ENCODE results near the gene BCL2L2. TPM values are rescaled to one million over a fixed set of nuclear protein-coding genes. Genes with fewer than 3 reads are reported as not detected.

The BCL2L2 gene
- total RNA-seq, 1 donor from 2014 or later = 49.2 TPM

GRCh38 chr14:23357261-23357660, 50.6 kb downstream of the BCL2L2 start:
- H3K9me3 ChIP-seq = no peaks in the 10 kb centered on the region
- peaks cover 2 to 10% of the 10 kb centered on the region in 2 donors for H3K4me1 ChIP-seq
- TF ChIP-seq CTCF (IDR thresholded peaks at IDR 0.05) = no peak
- no peak overlapping the region for H3K27ac ChIP-seq
- intact Hi-C loops (cut with DNase I) = no loop called here
- no peaks in the 10 kb centered on the region for H3K27me3 ChIP-seq
- H3K36me3 ChIP-seq = peaks cover 12 to 17% of the 10 kb centered on the region in 2 donors
- peak in 1 of 2 donors; percentile 57 for DNase-seq (ENCODE audit: low spot score in 2 of 2)
- no peak overlapping the region for H3K4me3 ChIP-seq

DNA sequence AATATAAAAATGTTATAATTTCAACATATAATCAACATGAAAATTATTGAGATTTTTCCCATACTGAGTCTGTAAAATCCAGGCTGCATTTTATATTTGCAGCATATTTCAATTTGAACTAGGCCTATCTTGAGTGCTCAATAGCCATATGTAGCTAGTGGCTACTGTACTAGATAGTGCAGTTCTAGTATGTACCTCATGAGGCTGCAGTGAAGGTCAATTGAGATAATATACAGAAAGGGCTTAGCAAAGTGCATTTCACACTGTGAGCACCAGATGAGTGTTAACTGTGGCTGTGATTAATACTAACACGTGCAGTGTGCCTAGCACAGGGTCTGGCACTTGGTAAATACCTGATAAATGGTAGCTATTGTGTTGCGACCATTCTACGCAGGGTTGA, 51.4 kb downstream of the BCL2L2 start:
- peaks cover 2 to 10% of the 10 kb centered on the region in 2 donors for H3K4me1 ChIP-seq
- no peak overlapping the region for H3K4me3 ChIP-seq
- intact Hi-C loops (cut with DNase I) = no loop called here

DNA sequence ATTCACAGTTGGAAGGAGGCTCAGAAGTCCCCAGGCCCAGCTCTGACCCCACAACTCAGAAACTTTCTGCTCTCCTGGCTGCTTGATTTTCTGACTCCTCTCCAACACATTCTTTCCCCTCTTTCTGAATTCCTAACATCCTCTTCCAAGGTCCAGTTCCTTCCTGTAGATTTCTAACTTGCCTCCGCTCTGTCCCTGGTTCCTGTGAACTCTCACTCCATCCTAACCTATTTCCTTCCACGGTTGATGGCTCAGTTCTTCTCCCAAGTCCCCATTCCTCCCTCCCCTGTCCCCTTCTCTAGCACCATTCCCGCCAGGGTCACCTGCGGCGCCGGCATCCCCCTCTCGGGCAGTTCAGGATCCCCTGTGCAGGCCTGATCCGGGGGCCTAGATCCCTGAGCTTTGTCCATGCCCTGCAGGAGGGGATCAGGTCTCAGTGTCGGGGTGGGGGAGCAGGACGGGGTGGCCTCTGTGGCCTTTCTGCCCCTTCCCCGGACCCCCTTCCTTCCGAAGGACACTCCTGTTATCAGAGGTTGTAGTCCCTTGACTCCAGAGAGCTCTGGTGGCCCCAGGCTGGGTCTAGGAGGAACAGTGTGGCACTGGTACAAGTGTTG, 52.0 kb downstream of the BCL2L2 start:
- intact Hi-C loops (cut with DNase I) = no loop called here
- Histone ChIP-seq H3K27ac (peak overlapping the region in 1 of 2 donors; percentile 16), H3K4me1 (peaks cover 2 to 9% of the 10 kb centered on the region in 2 donors), H3K9me3 (no peaks in the 10 kb centered on the region), H3K4me3 (no peak overlapping the region), H3K36me3 (peaks cover 12 to 17% of the 10 kb centered on the region in 2 donors), H3K27me3 (no peaks in the 10 kb centered on the region)
- TF ChIP-seq CTCF (IDR thresholded peaks at IDR 0.05) = no peak
- DNase-seq (ENCODE audit: low spot score in 2 of 2) = no peak

More for the DNA sequence above, 51.4 kb downstream of the BCL2L2 start:
- Histone ChIP-seq H3K9me3 (no peaks in the 10 kb centered on the region), H3K36me3 (peaks cover 12 to 17% of the 10 kb centered on the region in 2 donors), H3K27me3 (no peaks in the 10 kb centered on the region), H3K27ac (no peak overlapping the region)
- no peak for TF ChIP-seq CTCF (IDR thresholded peaks at IDR 0.05)
- DNase-seq (ENCODE audit: low spot score in 2 of 2) = no peak

- peak in 1 of 2 donors; percentile 47 for DNase-seq (ENCODE audit: low spot score in 2 of 2)
- H3K27me3 ChIP-seq = no peaks in the 10 kb centered on the region
These were observed 52.6 kb downstream of the BCL2L2 start for GRCh38 chr14:23359167-23359626.

DNA sequence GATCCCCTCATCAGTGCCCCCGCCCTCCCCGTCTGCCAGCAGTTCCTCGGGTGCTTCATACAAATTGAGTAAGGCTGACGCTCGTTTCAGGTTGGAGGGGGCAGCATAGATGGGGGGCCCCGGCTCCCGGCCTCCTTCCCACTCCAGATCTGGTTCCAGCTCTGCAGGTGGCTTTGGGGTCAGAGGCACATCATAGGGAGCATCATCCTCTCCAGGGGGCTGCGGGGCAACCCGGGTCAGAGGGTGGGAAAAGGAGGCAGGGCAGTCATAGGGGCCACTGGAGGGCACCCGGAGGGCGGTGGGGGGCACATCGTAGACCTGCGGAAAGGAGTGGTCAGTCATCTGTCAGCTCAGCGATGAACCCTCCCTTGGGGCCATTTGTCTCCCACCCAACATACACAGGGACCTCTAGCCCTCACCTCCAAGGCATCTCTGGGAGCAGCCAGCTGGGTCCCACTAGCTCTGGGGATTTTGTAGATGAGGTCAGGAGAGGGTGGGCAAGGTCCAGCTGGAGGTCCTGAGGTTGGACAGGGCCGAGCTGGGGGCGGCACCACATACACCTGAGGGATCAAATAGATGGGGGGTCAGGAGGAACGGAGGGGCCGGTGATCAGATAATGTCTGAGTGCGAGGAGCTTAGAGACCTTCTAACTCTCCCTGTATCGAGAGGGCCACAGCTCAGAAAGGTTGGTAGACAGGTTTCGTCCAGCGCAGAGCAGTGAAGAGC, 53.3 kb downstream of the BCL2L2 start:
- intact Hi-C loops (cut with DNase I) = loop anchor here (10.0 kb wide), 2 partner anchors 195 to 1075 kb away; partner anchors contain the start of genes THTPA and ZFHX2
- DNase-seq (ENCODE audit: low spot score in 2 of 2) = peak in 1 of 2 donors; percentile 60
- Histone ChIP-seq H3K36me3 (peaks cover 12 to 17% of the 10 kb centered on the region in 2 donors), H3K27ac (peak overlapping the region in 1 of 2 donors; percentile 4), H3K4me1 (peaks cover 5 to 14% of the 10 kb centered on the region in 2 donors), H3K9me3 (no peaks in the 10 kb centered on the region), H3K27me3 (no peaks in the 10 kb centered on the region), H3K4me3 (no peak overlapping the region)
- TF ChIP-seq CTCF (IDR thresholded peaks at IDR 0.05) = no peak

More at GRCh38 chr14:23359167-23359626, 52.6 kb downstream of the BCL2L2 start:
- no peak overlapping the region for H3K4me3 ChIP-seq
- intact Hi-C loops (cut with DNase I) = no loop called here
- peaks cover 5 to 14% of the 10 kb centered on the region in 2 donors for H3K4me1 ChIP-seq
- H3K27ac ChIP-seq = peak overlapping the region in 1 of 2 donors; percentile 16
- no peak for TF ChIP-seq CTCF (IDR thresholded peaks at IDR 0.05)
- H3K36me3 ChIP-seq = peaks cover 12 to 17% of the 10 kb centered on the region in 2 donors
- no peaks in the 10 kb centered on the region for H3K9me3 ChIP-seq
